ENCODE results near the gene MED26.

DNA sequence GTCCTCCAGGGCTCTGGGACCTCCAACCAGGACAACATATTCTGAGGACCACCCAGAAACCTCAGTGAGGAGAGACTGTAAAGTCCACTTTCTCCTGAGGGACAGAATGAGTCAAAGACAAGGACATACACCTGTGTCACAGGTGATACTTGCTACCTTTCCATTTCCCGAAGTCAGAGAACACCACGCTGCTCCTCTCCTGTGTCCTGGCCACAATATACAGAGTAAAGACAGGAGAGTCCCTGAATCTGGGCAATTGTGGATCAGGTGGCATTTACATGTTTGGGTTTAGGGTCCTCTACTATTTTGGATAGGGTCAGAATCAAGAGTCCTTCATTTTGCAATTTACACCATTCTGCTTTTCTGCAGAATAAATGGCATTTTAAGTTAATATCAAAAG lies 4.9 kb downstream of the MED26 start:
- TF ChIP-seq FOXP2 (optimal IDR thresholded peaks at IDR 0.05; ENCODE audit: control extremely low read depth, extremely low read length, insufficient read depth) (no peak), POLR2AphosphoS5 (IDR thresholded peaks at IDR 0.05; ENCODE audit: borderline replicate concordance, low read depth, low read length) (no peak)

Measured in SK-N-MC (cell line).